NB4 (cell line): ENCODE data around the gene KAT6B.

Source experiments
- POLR2A ChIP-seq: IDR thresholded peaks from 2 replicates; pipeline ENCODE4 v1.6.1; 2011; ENCODE audit warnings: mild to moderate bottlenecking; ENCODE audit not compliant: insufficient read length; ENCODE audit errors: extremely low read depth
- TF ChIP-seq, protein P1 (sequence below): IDR thresholded peaks from one replicate; pipeline ENCODE4 v1.5.1; 2012; ENCODE audit warnings: low read depth, low read length

GRCh38 chr10:75071756-75072155 lies 245.4 kb downstream of the KAT6B start:
- TF ChIP-seq POLR2A = no peak
- TF ChIP-seq, protein P1, sequence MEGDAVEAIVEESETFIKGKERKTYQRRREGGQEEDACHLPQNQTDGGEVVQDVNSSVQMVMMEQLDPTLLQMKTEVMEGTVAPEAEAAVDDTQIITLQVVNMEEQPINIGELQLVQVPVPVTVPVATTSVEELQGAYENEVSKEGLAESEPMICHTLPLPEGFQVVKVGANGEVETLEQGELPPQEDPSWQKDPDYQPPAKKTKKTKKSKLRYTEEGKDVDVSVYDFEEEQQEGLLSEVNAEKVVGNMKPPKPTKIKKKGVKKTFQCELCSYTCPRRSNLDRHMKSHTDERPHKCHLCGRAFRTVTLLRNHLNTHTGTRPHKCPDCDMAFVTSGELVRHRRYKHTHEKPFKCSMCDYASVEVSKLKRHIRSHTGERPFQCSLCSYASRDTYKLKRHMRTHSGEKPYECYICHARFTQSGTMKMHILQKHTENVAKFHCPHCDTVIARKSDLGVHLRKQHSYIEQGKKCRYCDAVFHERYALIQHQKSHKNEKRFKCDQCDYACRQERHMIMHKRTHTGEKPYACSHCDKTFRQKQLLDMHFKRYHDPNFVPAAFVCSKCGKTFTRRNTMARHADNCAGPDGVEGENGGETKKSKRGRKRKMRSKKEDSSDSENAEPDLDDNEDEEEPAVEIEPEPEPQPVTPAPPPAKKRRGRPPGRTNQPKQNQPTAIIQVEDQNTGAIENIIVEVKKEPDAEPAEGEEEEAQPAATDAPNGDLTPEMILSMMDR = no peak
